Astrocyte (in vitro differentiated cells and primary cell): ENCODE results near the gene MBP. TPM values are rescaled to one million over a fixed set of nuclear protein-coding genes. Genes with fewer than 3 reads are reported as not detected.

Source experiments
- DNase-seq: peaks from one replicate; pipeline ENCODE4 v3.0.0-alpha.2; 2010; ENCODE audit warnings: low read depth
- FAIRE-seq: peaks from 2 replicates; lab custom pipeline; 2011; peaks lifted over from hg19 to GRCh38; lab: Jason Lieb, UNC
- H2AFZ ChIP-seq: 2 replicates; pipeline ENCODE4 v1.6.0; 2012; ENCODE audit warnings: low read depth, low read length, inconsistent platforms
- H3K27ac ChIP-seq: 2 replicates; pipeline ENCODE4 v1.5.1; 2011; ENCODE audit warnings: low read depth, low read length, inconsistent platforms
- H3K27me3 ChIP-seq: 2 replicates; pipeline ENCODE4 v1.6.0; 2011; ENCODE audit warnings: low read length, inconsistent platforms; ENCODE audit not compliant: insufficient read depth
- H3K36me3 ChIP-seq: 2 replicates; pipeline ENCODE4 v1.5.1; 2011; ENCODE audit warnings: low read length, inconsistent platforms; ENCODE audit not compliant: insufficient read depth
- H3K4me1 ChIP-seq: 2 replicates; pipeline ENCODE4 v1.5.1; 2011; ENCODE audit warnings: low read length, inconsistent platforms; ENCODE audit not compliant: insufficient read depth
- H3K4me2 ChIP-seq: 2 replicates; pipeline ENCODE4 v1.6.0; 2012; ENCODE audit warnings: low read length, inconsistent platforms
- H3K4me3 ChIP-seq: 2 replicates; pipeline ENCODE4 v1.5.1; 2011; ENCODE audit warnings: low read depth, mild to moderate bottlenecking, low read length, inconsistent platforms; ENCODE audit not compliant: insufficient read depth
- H3K79me2 ChIP-seq: 2 replicates; pipeline ENCODE4 v1.6.0; 2012; ENCODE audit warnings: mild to moderate bottlenecking, low read length, inconsistent platforms; ENCODE audit not compliant: insufficient read depth
- H3K9ac ChIP-seq: 2 replicates; pipeline ENCODE4 v1.6.0; 2012; ENCODE audit warnings: mild to moderate bottlenecking, low read length, inconsistent platforms
- H3K9me3 ChIP-seq: 2 replicates; pipeline ENCODE4 v1.5.1; 2012; ENCODE audit warnings: low read depth, mild to moderate bottlenecking, low read length, inconsistent platforms; ENCODE audit not compliant: insufficient read depth
- H4K20me1 ChIP-seq: 2 replicates; pipeline ENCODE4 v1.6.0; 2012; ENCODE audit warnings: low read length, inconsistent platforms; ENCODE audit not compliant: insufficient read depth
- H3K27ac Mint-ChIP-seq: one replicate; pipeline ENCODE4 v1.8.0; 2021; ENCODE audit warnings: mild to moderate bottlenecking, mixed read lengths; ENCODE audit not compliant: unreplicated experiment
- H3K27me3 Mint-ChIP-seq: one replicate; pipeline ENCODE4 v1.8.0; 2021; ENCODE audit warnings: low read depth, mixed read lengths; ENCODE audit not compliant: unreplicated experiment
- H3K36me3 Mint-ChIP-seq: one replicate; pipeline ENCODE4 v1.8.0; 2021; ENCODE audit warnings: low read depth, mixed read lengths; ENCODE audit not compliant: unreplicated experiment
- H3K4me1 Mint-ChIP-seq: one replicate; pipeline ENCODE4 v1.8.0; 2021; ENCODE audit warnings: low read depth, mixed read lengths; ENCODE audit not compliant: unreplicated experiment
- H3K4me3 Mint-ChIP-seq: one replicate; pipeline ENCODE4 v1.8.0; 2021; ENCODE audit warnings: mild to moderate bottlenecking, moderate library complexity, mixed read lengths; ENCODE audit not compliant: unreplicated experiment
- H3K9me3 Mint-ChIP-seq: one replicate; pipeline ENCODE4 v1.8.0; 2021; ENCODE audit warnings: mild to moderate bottlenecking, mixed read lengths; ENCODE audit not compliant: unreplicated experiment
- CTCF ChIP-seq: IDR thresholded peaks from 2 replicates; pipeline ENCODE4 v1.5.1; 2011; ENCODE audit warnings: low read depth, mild to moderate bottlenecking, inconsistent platforms, low read length, moderate library complexity; ENCODE audit not compliant: insufficient read depth
- EZH2 ChIP-seq: IDR thresholded peaks from 2 replicates; pipeline ENCODE4 v1.6.1; 2012; ENCODE audit warnings: mild to moderate bottlenecking, low read length, inconsistent platforms; ENCODE audit not compliant: insufficient read depth
- total RNA-seq: library from RNA; stranded (reverse); gene quantifications from 2 replicates; pipeline ENCODE4 v1.2.1, GENCODE V29; 2021

MBP gene
- total RNA-seq, 1 donor from 2014 or later = 11.4 TPM

DNA sequence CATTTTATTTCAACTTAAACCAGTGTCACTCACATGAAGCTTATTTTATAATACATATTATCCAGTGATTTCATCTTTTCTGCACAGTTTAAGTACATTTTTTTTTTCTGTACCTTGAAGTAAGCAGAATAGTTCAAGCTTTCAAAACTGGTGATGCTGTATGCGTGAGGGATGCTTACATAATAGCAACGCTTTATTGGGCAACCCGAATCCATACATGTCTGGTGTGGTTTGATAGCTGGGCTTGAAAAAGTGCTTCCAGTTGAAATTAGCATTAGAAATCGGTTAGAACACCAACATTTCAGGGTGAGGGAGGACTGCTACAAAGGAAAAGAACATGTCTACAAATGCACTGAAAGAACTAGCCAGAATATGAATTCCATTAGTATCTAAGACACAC, 117.4 kb downstream of the MBP start:
- no peaks in the 10 kb centered on the region for H3K79me2 ChIP-seq
- no peaks in the 10 kb centered on the region for H3K4me1 ChIP-seq
- no peaks in the 10 kb centered on the region for H3K36me3 ChIP-seq
- H3K9me3 ChIP-seq = no peaks in the 10 kb centered on the region
- Mint-ChIP-seq H3K27me3 (no peaks in the 10 kb centered on the region), H3K4me3 (no peak overlapping the region), H3K27ac (no peak overlapping the region), H3K9me3 (peaks cover 4% of the 10 kb centered on the region), H3K36me3 (peaks cover 4% of the 10 kb centered on the region), H3K4me1 (peaks cover 9% of the 10 kb centered on the region)
- no peak overlapping the region for H3K9ac ChIP-seq
- no peaks in the 10 kb centered on the region for H3K27me3 ChIP-seq
- no peaks in the 10 kb centered on the region for H4K20me1 ChIP-seq
- H3K27ac ChIP-seq = no peak overlapping the region
- DNase-seq (no peak), FAIRE-seq (no peak)
- no peak overlapping the region for H3K4me2 ChIP-seq
- H3K4me3 ChIP-seq = no peak overlapping the region
- TF ChIP-seq EZH2 (no peak), CTCF (no peak)
- no peak overlapping the region for H2AFZ ChIP-seq

DNA sequence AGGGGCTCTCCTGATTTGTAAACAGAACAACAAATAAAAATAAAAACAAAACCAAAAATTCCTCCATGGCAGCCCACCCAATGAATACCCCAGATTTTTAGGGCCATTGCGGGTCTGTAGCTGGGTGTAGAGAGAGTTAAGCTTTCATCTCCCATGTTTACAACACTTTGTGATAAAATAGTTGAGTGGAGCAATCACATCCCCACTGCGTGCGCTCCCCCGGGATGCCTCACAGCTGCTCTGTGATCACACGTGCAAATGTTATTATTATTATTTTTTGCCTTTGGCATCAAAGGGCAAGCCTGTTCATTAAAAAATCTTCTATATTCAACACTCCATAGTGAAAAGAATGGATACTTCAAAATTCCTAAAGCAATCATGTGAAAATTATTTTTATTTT, 118.0 kb downstream of the MBP start:
- H3K36me3 ChIP-seq = no peaks in the 10 kb centered on the region
- no peak for DNase-seq
- Mint-ChIP-seq H3K4me3 (no peak overlapping the region), H3K4me1 (peaks cover 9% of the 10 kb centered on the region), H3K36me3 (peaks cover 4% of the 10 kb centered on the region), H3K9me3 (peaks cover 2% of the 10 kb centered on the region), H3K27me3 (no peaks in the 10 kb centered on the region), H3K27ac (no peak overlapping the region)
- no peaks in the 10 kb centered on the region for H3K79me2 ChIP-seq
- H2AFZ ChIP-seq = no peak overlapping the region
- H3K4me2 ChIP-seq = no peak overlapping the region
- no peak for FAIRE-seq
- TF ChIP-seq CTCF = no peak
- no peaks in the 10 kb centered on the region for H3K9me3 ChIP-seq
- no peaks in the 10 kb centered on the region for H4K20me1 ChIP-seq
- H3K4me1 ChIP-seq = no peaks in the 10 kb centered on the region
- no peak overlapping the region for H3K9ac ChIP-seq
- H3K4me3 ChIP-seq = no peak overlapping the region
- H3K27me3 ChIP-seq = no peaks in the 10 kb centered on the region
- no peak overlapping the region for H3K27ac ChIP-seq

- Mint-ChIP-seq H3K27ac (no peak overlapping the region), H3K4me3 (no peak overlapping the region), H3K4me1 (peaks cover 9% of the 10 kb centered on the region), H3K9me3 (no peaks in the 10 kb centered on the region), H3K27me3 (no peaks in the 10 kb centered on the region), H3K36me3 (peaks cover 4% of the 10 kb centered on the region)
- Histone ChIP-seq H2AFZ (no peak overlapping the region), H4K20me1 (no peaks in the 10 kb centered on the region), H3K9ac (no peak overlapping the region), H3K4me1 (no peaks in the 10 kb centered on the region), H3K27ac (no peak overlapping the region), H3K9me3 (no peaks in the 10 kb centered on the region), H3K4me2 (no peak overlapping the region), H3K27me3 (no peaks in the 10 kb centered on the region), H3K4me3 (no peak overlapping the region), H3K36me3 (no peaks in the 10 kb centered on the region), H3K79me2 (no peaks in the 10 kb centered on the region)
- DNase-seq (no peak), FAIRE-seq (no peak)
- TF ChIP-seq EZH2 = no peak
- TF ChIP-seq CTCF = no peak
Measured at GRCh38 chr18:77013811-77014521, 118.6 kb downstream of the MBP start.
